HepG2 (cell line): ENCODE measurements around the gene FAM229A. TPM values are rescaled to one million over a fixed set of nuclear protein-coding genes. Genes with fewer than 3 reads are reported as not detected.

Experiments used
- ATAC-seq: fragments of 200-7000 bp; cut with Tn5 transposase; 3 replicates; pipeline ENCODE4 v1.9.1; 2020; ENCODE audit warnings: mild to moderate bottlenecking, moderate library complexity
- BruUV-seq: library from RNA; stranded (reverse); fragments of 400-500 nt; replicated peaks from 2 replicates; lab custom pipeline; 2021; lab: Mats Ljungman, UMichigan
- CTCF ChIA-PET: fragments of 300-600 bp; formaldehyde crosslinking; extraction: SDS; loops from one replicate; lab custom pipeline; 2021; ENCODE audit warnings: low total read pairs, inconsistent platforms, low intra/inter-chr PET ratio; lab: Yijun Ruan, JAX
- POLR2A ChIA-PET: fragments of 350-600 bp; sonication (Branson Sonifier 250); formaldehyde crosslinking; loops from one replicate; lab custom pipeline; 2020; ENCODE audit warnings: antibody characterized with exemption, inconsistent platforms; lab: Yijun Ruan, JAX
- DNase-seq: peaks from one replicate; pipeline ENCODE4 v3.0.0-alpha.2; 2015; ENCODE audit warnings: low spot score
- FAIRE-seq: peaks from 3 replicates; lab custom pipeline; 2011; peaks lifted over from hg19 to GRCh38; lab: Jason Lieb, UNC
- H2AFZ ChIP-seq: one replicate; pipeline ENCODE4 v1.6.1; 2011; ENCODE audit warnings: low read length, inconsistent platforms
- H3K27ac ChIP-seq: fragments of 300-600 bp; 3 replicates; pipeline ENCODE4 v1.8.0; 2011; ENCODE audit warnings: mixed run types, mild to moderate bottlenecking, mixed read lengths, low read length, inconsistent platforms; ENCODE audit not compliant: insufficient read depth; ENCODE audit errors: extremely low read length
- H3K27me3 ChIP-seq, 2 experiments: fragments of 200-600 bp in 1 of 2; 2 replicates in 1 of 2; 3 replicates in 1 of 2; pipeline versions ENCODE4 v1.6.0 to v1.8.0; 2011; ENCODE audit warnings: low read length in 2 of 2, mild to moderate bottlenecking in 2 of 2, moderate library complexity in 2 of 2, inconsistent platforms in 1 of 2; ENCODE audit not compliant: insufficient read depth in 2 of 2, control insufficient read depth in 1 of 2
- H3K36me3 ChIP-seq, 2 experiments: fragments of 200-600 bp in 1 of 2; replicated peaks in 1 of 2; 2 replicates in 1 of 2; 3 replicates in 1 of 2; pipeline versions ENCODE4 v1.5.1 to v1.8.0; 2011; ENCODE audit warnings: low read length in 2 of 2, inconsistent platforms in 1 of 2; ENCODE audit not compliant: insufficient read depth in 2 of 2, control insufficient read depth in 1 of 2
- H3K4me1 ChIP-seq: 2 replicates; pipeline ENCODE4 v1.5.1; 2012; ENCODE audit warnings: low read length, inconsistent platforms; ENCODE audit not compliant: insufficient read depth
- H3K4me2 ChIP-seq: 2 replicates; pipeline ENCODE4 v1.6.0; 2011; ENCODE audit warnings: low read depth, low read length, inconsistent platforms
- H3K4me3 ChIP-seq, 3 experiments: fragments of 200-600 bp in 1 of 3; sonication (generic), shearing (Covaris generic) in 1 of 3; replicated peaks in 1 of 3; 2 replicates each; pipeline ENCODE4 v1.5.1; 2011 to 2016; ENCODE audit warnings: low read length in 3 of 3, inconsistent platforms in 2 of 3, low read depth in 2 of 3, mild to moderate bottlenecking in 2 of 3, control low read depth in 1 of 3, mixed read lengths in 1 of 3; ENCODE audit not compliant: insufficient read depth in 1 of 3
- H3K79me2 ChIP-seq: one replicate; pipeline ENCODE4 v1.6.1; 2011; ENCODE audit warnings: low read length, inconsistent platforms; ENCODE audit not compliant: insufficient read depth
- H3K9ac ChIP-seq: 2 replicates; pipeline ENCODE4 v1.6.0; 2011; ENCODE audit warnings: mild to moderate bottlenecking, low read depth, low read length, inconsistent platforms; ENCODE audit not compliant: insufficient read depth
- H3K9me3 ChIP-seq: 2 replicates; pipeline ENCODE4 v1.5.1; 2012; ENCODE audit warnings: mild to moderate bottlenecking, low read length
- H4K20me1 ChIP-seq: 2 replicates; pipeline ENCODE4 v1.6.0; 2011; ENCODE audit warnings: inconsistent platforms, mild to moderate bottlenecking, low read length, moderate library complexity; ENCODE audit not compliant: insufficient read depth
- IRX3 ChIP-seq: sonication (generic); formaldehyde crosslinking; IDR thresholded peaks from 2 replicates; pipeline ENCODE4 v1.8.1; 2023; ENCODE audit warnings: mild to moderate bottlenecking, low read depth, missing genetic modification reagents, borderline replicate concordance
- ZFY ChIP-seq: sonication (generic); formaldehyde crosslinking; IDR thresholded peaks from 2 replicates; pipeline ENCODE4 v1.4.0; 2020; ENCODE audit warnings: missing genetic modification reagents
- ZNF3 ChIP-seq: IDR thresholded peaks from 2 replicates; pipeline ENCODE4 v1.7.0; 2017; ENCODE audit warnings: inconsistent platforms
- WGBS: methylation state at CpG from one replicate; pipeline ENCODE4 v1.1.6; 2017; ENCODE audit warnings: low lambda C conversion rate; 5-methylcytosine and 5-hydroxymethylcytosine counted together
- in situ Hi-C: cut with HindIII; loops from 2 replicates; pipeline ENCODE4 v1.10.0; 2017; ENCODE audit warnings: low pct_unique_long_range_greater_than_20kb; ENCODE audit not compliant: extremely low pct_ligation_motif_present
- intact Hi-C: fragments of 100-400 bp; cut with micrococcal nuclease; formaldehyde crosslinking; loops from one replicate; pipeline ENCODE4 v1.10.0; 2022; ENCODE audit not compliant: unreplicated experiment
- polyA plus RNA-seq, 8 experiments: library from polyadenylated mRNA; depleted of rRNA in 3 of 8; stranded (reverse) in 7 of 8; unstranded in 1 of 8; fragments of >200 nt; fragmentation: Illumina TruSeq in 4 of 8; extraction: Trizol in 4 of 8; gene quantifications; 2 replicates each; pipeline versions ENCODE4 v1.2.1 to v1.2.3, GENCODE V29; 2011 to 2016; ENCODE audit warnings: low read depth in 4 of 8, missing spikeins in 1 of 8, mixed read lengths in 1 of 8; ENCODE audit not compliant: insufficient read depth in 1 of 8
- total RNA-seq, 5 experiments: library from RNA; depleted of rRNA; stranded (reverse); fragments of >200 nt; fragmentation: Illumina TruSeq; extraction: Trizol; gene quantifications; 2 replicates each; pipeline ENCODE4 v1.2.3, GENCODE V29; 2016; ENCODE audit warnings: low read depth in 1 of 5
- TF ChIP-seq, protein P1 (sequence below): sonication (generic); formaldehyde crosslinking; IDR thresholded peaks from 2 replicates; pipeline ENCODE4 v1.8.0; 2022; ENCODE audit warnings: missing genetic modification reagents, mild to moderate bottlenecking, borderline replicate concordance
- TF ChIP-seq, protein P2 (sequence below): sonication (generic); formaldehyde crosslinking; IDR thresholded peaks from 2 replicates; pipeline ENCODE4 v1.5.1; 2020; ENCODE audit warnings: missing genetic modification reagents, mild to moderate bottlenecking, borderline replicate concordance
- TF ChIP-seq, protein P3 (sequence below): IDR thresholded peaks from 2 replicates; pipeline ENCODE4 v1.6.1; 2016; ENCODE audit warnings: missing compliant biosample characterization, missing genetic modification reagents, borderline replicate concordance

Gene FAM229A
- total and polyA plus RNA-seq, 2 of the 13 experiments (the other 11 are each of a cell fraction or from before 2014, with no cell fraction given) = 3.2 to 17.6 TPM

DNA sequence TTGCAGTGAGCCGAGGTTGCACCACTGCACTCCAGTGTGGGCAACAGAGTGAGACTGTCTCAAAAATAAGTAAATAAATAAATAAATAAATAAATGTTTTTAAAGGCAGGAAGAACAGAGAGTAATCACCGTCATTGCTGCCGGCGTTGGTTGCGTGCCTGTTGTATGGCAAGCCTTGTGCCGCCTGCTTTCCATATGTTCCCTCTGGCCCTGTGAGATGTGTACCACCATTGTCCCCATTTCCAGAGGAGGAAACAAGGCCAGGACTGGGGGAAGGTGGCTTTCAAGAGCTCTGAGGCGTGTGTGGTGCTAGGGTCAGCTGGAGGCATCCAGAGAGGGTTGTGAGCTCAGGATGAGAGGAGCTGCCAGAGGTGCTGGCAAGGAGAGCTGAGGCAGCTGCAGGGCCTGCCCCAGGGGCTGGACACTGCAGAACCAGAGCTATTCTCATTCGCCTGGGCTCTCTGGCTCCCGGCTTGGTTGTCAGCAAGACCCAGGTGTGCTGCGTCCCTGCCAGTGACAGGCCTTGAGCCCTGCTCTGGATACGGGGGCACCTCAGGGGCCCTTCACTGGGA, 21.0 kb downstream of the FAM229A start:
- in situ Hi-C loops (no loop called here), intact Hi-C loops (no loop called here)
- Histone ChIP-seq H3K4me3 (no peak overlapping the region), H3K79me2 (no peaks in the 10 kb centered on the region), H3K27ac (no peak overlapping the region), H2AFZ (no peak overlapping the region), H3K36me3 (no peaks in the 10 kb centered on the region), H3K4me2 (no peak overlapping the region), H4K20me1 (no peaks in the 10 kb centered on the region), H3K4me1 (peaks cover 79% of the 10 kb centered on the region), H3K9ac (no peak overlapping the region), H3K9me3 (no peaks in the 10 kb centered on the region), H3K27me3 (peaks cover 0 to 4% of the 10 kb centered on the region in 2 experiments; a peak in 2 of 5 replicates)
- ATAC-seq (no peak), DNase-seq (no peak), FAIRE-seq (no peak)
- 95% methylated on average over 7 of the region's 11 CpGs for WGBS
- TF ChIP-seq, protein P1, sequence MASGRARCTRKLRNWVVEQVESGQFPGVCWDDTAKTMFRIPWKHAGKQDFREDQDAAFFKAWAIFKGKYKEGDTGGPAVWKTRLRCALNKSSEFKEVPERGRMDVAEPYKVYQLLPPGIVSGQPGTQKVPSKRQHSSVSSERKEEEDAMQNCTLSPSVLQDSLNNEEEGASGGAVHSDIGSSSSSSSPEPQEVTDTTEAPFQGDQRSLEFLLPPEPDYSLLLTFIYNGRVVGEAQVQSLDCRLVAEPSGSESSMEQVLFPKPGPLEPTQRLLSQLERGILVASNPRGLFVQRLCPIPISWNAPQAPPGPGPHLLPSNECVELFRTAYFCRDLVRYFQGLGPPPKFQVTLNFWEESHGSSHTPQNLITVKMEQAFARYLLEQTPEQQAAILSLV = no peak
- TF ChIP-seq IRX3 (CRISPR knock-in tag) (no peak), ZFY (CRISPR knock-in tag) (no peak), ZNF3 (CRISPR knock-in tag) (no peak)
- TF ChIP-seq, protein P2, sequence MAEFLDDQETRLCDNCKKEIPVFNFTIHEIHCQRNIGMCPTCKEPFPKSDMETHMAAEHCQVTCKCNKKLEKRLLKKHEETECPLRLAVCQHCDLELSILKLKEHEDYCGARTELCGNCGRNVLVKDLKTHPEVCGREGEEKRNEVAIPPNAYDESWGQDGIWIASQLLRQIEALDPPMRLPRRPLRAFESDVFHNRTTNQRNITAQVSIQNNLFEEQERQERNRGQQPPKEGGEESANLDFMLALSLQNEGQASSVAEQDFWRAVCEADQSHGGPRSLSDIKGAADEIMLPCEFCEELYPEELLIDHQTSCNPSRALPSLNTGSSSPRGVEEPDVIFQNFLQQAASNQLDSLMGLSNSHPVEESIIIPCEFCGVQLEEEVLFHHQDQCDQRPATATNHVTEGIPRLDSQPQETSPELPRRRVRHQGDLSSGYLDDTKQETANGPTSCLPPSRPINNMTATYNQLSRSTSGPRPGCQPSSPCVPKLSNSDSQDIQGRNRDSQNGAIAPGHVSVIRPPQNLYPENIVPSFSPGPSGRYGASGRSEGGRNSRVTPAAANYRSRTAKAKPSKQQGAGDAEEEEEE (CRISPR knock-in tag) = no peak
- TF ChIP-seq, protein P3, sequence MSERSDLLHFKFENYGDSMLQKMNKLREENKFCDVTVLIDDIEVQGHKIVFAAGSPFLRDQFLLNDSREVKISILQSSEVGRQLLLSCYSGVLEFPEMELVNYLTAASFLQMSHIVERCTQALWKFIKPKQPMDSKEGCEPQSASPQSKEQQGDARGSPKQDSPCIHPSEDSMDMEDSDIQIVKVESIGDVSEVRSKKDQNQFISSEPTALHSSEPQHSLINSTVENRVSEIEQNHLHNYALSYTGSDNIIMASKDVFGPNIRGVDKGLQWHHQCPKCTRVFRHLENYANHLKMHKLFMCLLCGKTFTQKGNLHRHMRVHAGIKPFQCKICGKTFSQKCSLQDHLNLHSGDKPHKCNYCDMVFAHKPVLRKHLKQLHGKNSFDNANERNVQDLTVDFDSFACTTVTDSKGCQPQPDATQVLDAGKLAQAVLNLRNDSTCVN (CRISPR knock-in tag) = no peak
- POLR2A ChIA-PET = interaction anchor here (1.0 to 3.0 kb wide), 3 partner anchors 11 to 53 kb away, joined by 3 to 17 read pairs (median 4); partner anchors contain the start of gene BSDC1
- BruUV-seq = no TSS peak
- CTCF ChIA-PET = no interaction called here
